GM21367 (cell line): ENCODE results near the gene SPSB1.

Source experiments
- ATAC-seq: cut with Tn5 transposase; IDR thresholded peaks from one replicate; pipeline ENCODE4 v1.9.1; 2021; ENCODE audit not compliant: unreplicated experiment

SPSB1 gene

GRCh38 chr1:9413877-9414213, 121.2 kb downstream of the SPSB1 start:
- ATAC-seq, result peak; percentile 22

- no peak for ATAC-seq
Measured at GRCh38 chr1:9416506-9416905, 123.8 kb downstream of the SPSB1 start.

- ATAC-seq, result no peak
Measured at GRCh38 chr1:9416918-9417500, 124.3 kb downstream of the SPSB1 start.

- ATAC-seq, result no peak
Measured at GRCh38 chr1:9417695-9418094, 125.0 kb downstream of the SPSB1 start.

- ATAC-seq, result no peak
Measured at GRCh38 chr1:9418851-9419250, 126.2 kb downstream of the SPSB1 start.
